ENCODE data around the gene OR52J3. TPM values are rescaled to one million over a fixed set of nuclear protein-coding genes. Genes with fewer than 3 reads are reported as not detected.

OR52J3 gene
- total and polyA plus RNA-seq, 2 donors (not counting 1 experiment from before 2014, with no cell fraction given) = not detected

GRCh38 chr11:5088556-5088955 is 42.2 kb downstream of the OR52J3 start:
- no peaks in the 10 kb centered on the region for H3K9me3 ChIP-seq (ENCODE audit: control extremely low read depth in 1 of 3, control insufficient read depth in 2 of 3, insufficient read depth in 1 of 3, low read length in 2 of 3)
- Mint-ChIP-seq H3K4me1 (no peaks in the 10 kb centered on the region), H3K27me3 (peaks cover 4% of the 10 kb centered on the region), H3K27ac (no peak overlapping the region), H3K9me3 (ENCODE audit: insufficient read depth) (no peaks in the 10 kb centered on the region), H3K4me3 (no peak overlapping the region)
- ChIA-PET CTCF (no interaction called here), POLR2A (no interaction called here)
- no peak overlapping the region for H3K27ac ChIP-seq (ENCODE audit: low read length in 2 of 2)
- H3K4me1 ChIP-seq (ENCODE audit: control insufficient read depth in 2 of 2, insufficient read depth in 2 of 2, low read length in 2 of 2) = no peaks in the 10 kb centered on the region
- intact Hi-C loops (cut with micrococcal nuclease) = no loop called here
- no peaks in the 10 kb centered on the region for H4K20me1 ChIP-seq (ENCODE audit: control insufficient read depth, insufficient read depth, low read length, poor library complexity, severe bottlenecking)
- no peak overlapping the region for H3K4me2 ChIP-seq (replicated peaks; ENCODE audit: low read depth, low read length, poor library complexity, severe bottlenecking)
- no peak overlapping the region for H2AFZ ChIP-seq (ENCODE audit: insufficient read depth, low read depth, low read length, poor library complexity, severe bottlenecking)
- no peak for DNase-seq
- ATAC-seq (ENCODE audit: low read depth) = no peak
- H3K9ac ChIP-seq (ENCODE audit: low read length) = no peak overlapping the region
- no peaks in the 10 kb centered on the region for H3K79me2 ChIP-seq (ENCODE audit: control insufficient read depth, insufficient read depth, low read length)
- TF ChIP-seq, protein P1, sequence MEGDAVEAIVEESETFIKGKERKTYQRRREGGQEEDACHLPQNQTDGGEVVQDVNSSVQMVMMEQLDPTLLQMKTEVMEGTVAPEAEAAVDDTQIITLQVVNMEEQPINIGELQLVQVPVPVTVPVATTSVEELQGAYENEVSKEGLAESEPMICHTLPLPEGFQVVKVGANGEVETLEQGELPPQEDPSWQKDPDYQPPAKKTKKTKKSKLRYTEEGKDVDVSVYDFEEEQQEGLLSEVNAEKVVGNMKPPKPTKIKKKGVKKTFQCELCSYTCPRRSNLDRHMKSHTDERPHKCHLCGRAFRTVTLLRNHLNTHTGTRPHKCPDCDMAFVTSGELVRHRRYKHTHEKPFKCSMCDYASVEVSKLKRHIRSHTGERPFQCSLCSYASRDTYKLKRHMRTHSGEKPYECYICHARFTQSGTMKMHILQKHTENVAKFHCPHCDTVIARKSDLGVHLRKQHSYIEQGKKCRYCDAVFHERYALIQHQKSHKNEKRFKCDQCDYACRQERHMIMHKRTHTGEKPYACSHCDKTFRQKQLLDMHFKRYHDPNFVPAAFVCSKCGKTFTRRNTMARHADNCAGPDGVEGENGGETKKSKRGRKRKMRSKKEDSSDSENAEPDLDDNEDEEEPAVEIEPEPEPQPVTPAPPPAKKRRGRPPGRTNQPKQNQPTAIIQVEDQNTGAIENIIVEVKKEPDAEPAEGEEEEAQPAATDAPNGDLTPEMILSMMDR (IDR thresholded peaks at IDR 0.05) = no peak
- TF ChIP-seq EZH2 (IDR thresholded peaks at IDR 0.05; ENCODE audit: borderline replicate concordance, insufficient read depth, low read depth, low read length, poor library complexity, severe bottlenecking) = no peak
- H3K27me3 ChIP-seq (replicated peaks in 1 of 4; ENCODE audit: control extremely low read depth in 1 of 4, control insufficient read depth in 3 of 4, insufficient read depth in 4 of 4, low read length in 3 of 4) = no peaks in the 10 kb centered on the region
- H3K4me3 ChIP-seq (ENCODE audit: control extremely low read depth in 1 of 5, extremely low read depth in 1 of 5, insufficient read depth in 1 of 5, low read depth in 2 of 5, low read length in 4 of 5) = no peak overlapping the region
- H3K36me3 ChIP-seq (replicated peaks in 1 of 2; ENCODE audit: control extremely low read depth in 1 of 2, control insufficient read depth in 1 of 2, extremely low read depth in 1 of 2, insufficient read depth in 2 of 2, low read length in 1 of 2) = no peaks in the 10 kb centered on the region

DNA sequence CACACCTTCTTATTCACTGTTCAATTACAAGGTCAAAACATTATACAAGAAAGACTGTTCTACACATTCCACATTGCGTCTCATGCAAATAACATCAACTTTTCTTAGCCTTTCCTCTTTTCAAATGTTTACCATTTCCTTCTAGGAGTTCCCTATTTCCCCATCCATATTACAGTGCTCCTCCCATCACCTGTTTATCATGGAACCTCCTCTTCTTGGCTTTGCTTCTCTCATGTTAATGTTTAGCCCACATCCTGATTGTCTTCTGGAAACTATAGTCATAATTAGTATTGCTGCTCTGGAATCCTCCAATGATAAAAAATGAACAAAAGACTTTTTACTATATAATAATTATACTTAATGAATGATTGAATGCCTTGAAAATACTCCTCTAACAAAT is 44.3 kb downstream of the OR52J3 start:
- TF ChIP-seq, protein P1 (IDR thresholded peaks at IDR 0.05) = no peak
- TF ChIP-seq EZH2 (IDR thresholded peaks at IDR 0.05; ENCODE audit: borderline replicate concordance, insufficient read depth, low read depth, low read length, poor library complexity, severe bottlenecking) = no peak
- H3K36me3 ChIP-seq (replicated peaks in 1 of 2; ENCODE audit: control extremely low read depth in 1 of 2, control insufficient read depth in 1 of 2, extremely low read depth in 1 of 2, insufficient read depth in 2 of 2, low read length in 1 of 2) = no peaks in the 10 kb centered on the region
- H3K27ac Mint-ChIP-seq = no peak overlapping the region
- ChIA-PET CTCF (no interaction called here), POLR2A (no interaction called here)
- no peaks in the 10 kb centered on the region for H3K79me2 ChIP-seq (ENCODE audit: control insufficient read depth, insufficient read depth, low read length)
- H3K27me3 Mint-ChIP-seq = peaks cover 8% of the 10 kb centered on the region
- intact Hi-C loops (cut with micrococcal nuclease) = no loop called here
- DNase-seq = no peak
- no peak overlapping the region for H3K4me3 Mint-ChIP-seq
- H3K27me3 ChIP-seq (replicated peaks in 1 of 4; ENCODE audit: control extremely low read depth in 1 of 4, control insufficient read depth in 3 of 4, insufficient read depth in 4 of 4, low read length in 3 of 4) = no peaks in the 10 kb centered on the region
- WGBS (ENCODE audit: insufficient coverage) = 90% methylated on average over 1 of the region's 1 CpG
- no peaks in the 10 kb centered on the region for H4K20me1 ChIP-seq (ENCODE audit: control insufficient read depth, insufficient read depth, low read length, poor library complexity, severe bottlenecking)
- no peak overlapping the region for H3K4me3 ChIP-seq (ENCODE audit: control extremely low read depth in 1 of 5, extremely low read depth in 1 of 5, insufficient read depth in 1 of 5, low read depth in 2 of 5, low read length in 4 of 5)
- H3K9me3 Mint-ChIP-seq (ENCODE audit: insufficient read depth) = no peaks in the 10 kb centered on the region
- H3K4me2 ChIP-seq (replicated peaks; ENCODE audit: low read depth, low read length, poor library complexity, severe bottlenecking) = no peak overlapping the region
- no peak overlapping the region for H2AFZ ChIP-seq (ENCODE audit: insufficient read depth, low read depth, low read length, poor library complexity, severe bottlenecking)
- H3K27ac ChIP-seq (ENCODE audit: low read length in 2 of 2) = no peak overlapping the region
- no peaks in the 10 kb centered on the region for H3K4me1 Mint-ChIP-seq
- H3K9me3 ChIP-seq (ENCODE audit: control extremely low read depth in 1 of 3, control insufficient read depth in 2 of 3, insufficient read depth in 1 of 3, low read length in 2 of 3) = no peaks in the 10 kb centered on the region
- H3K9ac ChIP-seq (ENCODE audit: low read length) = no peak overlapping the region
- no peaks in the 10 kb centered on the region for H3K4me1 ChIP-seq (ENCODE audit: control insufficient read depth in 2 of 2, insufficient read depth in 2 of 2, low read length in 2 of 2)
- no peak for ATAC-seq (ENCODE audit: low read depth)

Data from B cell (primary cell).